ENCODE results near the gene PCMTD2. TPM values are rescaled to one million over a fixed set of nuclear protein-coding genes. Genes with fewer than 3 reads are reported as not detected.

The PCMTD2 gene
- total RNA-seq, 2 donors from 2014 or later: 55.9 to 113 TPM

DNA sequence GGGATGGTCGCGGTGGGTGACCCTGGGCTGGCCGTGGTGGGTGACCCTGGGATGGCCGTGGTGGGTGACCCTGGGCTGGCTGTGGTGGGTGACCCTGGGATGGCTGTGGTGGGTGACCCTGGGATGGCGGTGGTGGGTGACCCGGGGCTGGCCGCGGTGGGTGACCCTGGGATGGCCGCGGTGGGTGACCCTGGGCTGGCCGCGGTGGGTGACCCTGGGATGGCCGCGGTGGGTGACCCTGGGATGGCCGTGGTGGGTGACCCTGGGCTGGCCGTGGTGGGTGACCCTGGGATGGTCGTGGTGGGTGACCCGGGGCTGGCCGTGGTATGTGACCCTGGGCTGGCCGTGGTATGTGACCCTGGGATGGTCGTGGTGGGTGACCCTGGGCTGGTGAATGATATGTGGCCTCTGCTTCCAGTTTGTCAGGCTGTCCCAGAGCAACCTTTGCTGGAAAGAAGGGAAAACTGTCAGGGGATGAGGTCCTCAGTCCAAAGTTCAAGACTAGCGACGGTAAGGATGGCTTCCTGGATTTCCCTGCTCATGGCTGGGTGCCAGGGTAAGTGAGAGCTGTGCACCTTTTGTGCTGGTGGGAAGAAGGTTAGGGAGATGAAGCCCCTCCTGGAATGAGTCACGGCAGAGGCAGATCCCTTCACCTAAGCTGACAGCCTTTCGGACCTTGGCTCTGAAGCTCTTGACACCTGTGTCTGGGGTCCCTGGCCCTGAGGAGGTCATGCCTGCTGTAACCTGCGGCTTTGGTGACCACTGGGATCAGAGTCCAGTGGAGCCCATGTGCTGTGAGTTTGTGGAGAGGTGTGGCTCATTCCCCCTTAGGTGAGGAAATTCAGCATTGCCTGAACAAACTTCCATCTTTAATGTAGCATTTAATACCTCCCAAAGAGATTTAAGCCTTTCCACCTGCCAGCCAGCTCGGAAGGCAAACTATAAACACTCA, 19.1 kb upstream of the PCMTD2 start:
- Histone ChIP-seq H3K9me3 (no peaks in the 10 kb centered on the region), H3K4me1 (ENCODE audit: control insufficient read depth in 1 of 2, low read depth in 2 of 2) (no peaks in the 10 kb centered on the region), H3K4me3 (no peak overlapping the region), H3K27ac (no peak overlapping the region), H3K27me3 (replicated peaks; ENCODE audit: insufficient read depth) (no peaks in the 10 kb centered on the region), H3K36me3 (no peaks in the 10 kb centered on the region)
- TF ChIP-seq, protein P1, sequence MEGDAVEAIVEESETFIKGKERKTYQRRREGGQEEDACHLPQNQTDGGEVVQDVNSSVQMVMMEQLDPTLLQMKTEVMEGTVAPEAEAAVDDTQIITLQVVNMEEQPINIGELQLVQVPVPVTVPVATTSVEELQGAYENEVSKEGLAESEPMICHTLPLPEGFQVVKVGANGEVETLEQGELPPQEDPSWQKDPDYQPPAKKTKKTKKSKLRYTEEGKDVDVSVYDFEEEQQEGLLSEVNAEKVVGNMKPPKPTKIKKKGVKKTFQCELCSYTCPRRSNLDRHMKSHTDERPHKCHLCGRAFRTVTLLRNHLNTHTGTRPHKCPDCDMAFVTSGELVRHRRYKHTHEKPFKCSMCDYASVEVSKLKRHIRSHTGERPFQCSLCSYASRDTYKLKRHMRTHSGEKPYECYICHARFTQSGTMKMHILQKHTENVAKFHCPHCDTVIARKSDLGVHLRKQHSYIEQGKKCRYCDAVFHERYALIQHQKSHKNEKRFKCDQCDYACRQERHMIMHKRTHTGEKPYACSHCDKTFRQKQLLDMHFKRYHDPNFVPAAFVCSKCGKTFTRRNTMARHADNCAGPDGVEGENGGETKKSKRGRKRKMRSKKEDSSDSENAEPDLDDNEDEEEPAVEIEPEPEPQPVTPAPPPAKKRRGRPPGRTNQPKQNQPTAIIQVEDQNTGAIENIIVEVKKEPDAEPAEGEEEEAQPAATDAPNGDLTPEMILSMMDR (IDR thresholded peaks at IDR 0.05): no peak
- ATAC-seq (ENCODE audit: insufficient number of reproducible peaks, low FRiP score, low read depth) (no peak), DNase-seq (ENCODE audit: low spot score) (no peak)

DNA sequence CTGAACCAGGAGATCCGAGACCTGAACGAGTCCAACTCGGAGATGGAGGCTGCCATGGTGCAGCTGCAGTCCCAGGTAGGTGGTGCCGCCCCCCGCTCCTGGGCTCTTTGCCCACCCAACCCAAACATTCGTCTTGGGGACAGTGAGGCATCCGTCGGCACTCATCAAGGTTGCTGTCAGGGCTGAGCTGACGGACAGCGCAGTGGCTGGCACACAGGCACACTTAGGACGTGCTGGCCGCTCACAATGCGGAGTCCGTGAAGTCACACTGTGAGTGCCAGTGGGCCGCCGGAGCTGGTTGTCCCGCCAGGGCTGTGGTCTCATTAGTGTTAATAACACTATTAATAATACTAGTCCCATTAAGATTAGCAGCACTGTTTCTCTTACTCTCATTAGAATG, 18.2 kb upstream of the PCMTD2 start:
- TF ChIP-seq, protein P1 (IDR thresholded peaks at IDR 0.05): no peak
- DNase-seq (ENCODE audit: low spot score) (no peak), ATAC-seq (ENCODE audit: insufficient number of reproducible peaks, low FRiP score, low read depth) (no peak)

DNA sequence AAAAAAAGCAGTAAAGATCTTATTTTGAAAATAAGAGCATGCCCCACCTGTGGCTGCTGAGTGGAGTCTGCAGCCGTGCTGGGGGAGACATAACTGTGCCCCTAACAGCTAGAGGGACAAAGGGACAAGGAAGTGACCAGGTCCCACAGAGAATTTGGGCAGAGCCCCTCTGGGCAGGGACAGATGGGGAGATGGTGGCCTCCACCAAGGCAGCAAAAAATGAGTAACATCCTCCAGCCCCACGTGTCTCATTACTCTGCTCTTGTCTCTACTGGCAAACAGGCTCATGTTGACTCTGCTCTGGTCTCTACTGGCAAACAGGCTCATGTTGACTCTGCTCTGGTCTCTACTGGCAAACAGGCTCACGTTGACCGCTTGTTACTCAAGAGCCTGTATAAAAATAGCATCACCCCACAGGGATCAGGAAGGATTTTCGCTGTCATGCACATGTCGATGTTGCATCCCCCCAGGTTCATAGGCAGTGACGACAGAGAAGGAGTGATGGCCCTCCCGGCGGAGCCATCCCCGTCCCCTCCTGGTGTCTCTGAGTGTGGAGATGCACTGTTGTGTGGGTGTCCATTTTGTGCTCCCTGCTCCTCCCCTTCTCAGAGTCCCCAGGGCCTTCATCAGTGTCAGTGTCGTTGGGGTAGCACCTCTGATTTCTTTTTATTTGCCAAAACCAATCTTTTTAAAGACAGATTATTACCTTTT, 17.3 kb upstream of the PCMTD2 start:
- TF ChIP-seq, protein P1 (IDR thresholded peaks at IDR 0.05): no peak
- H3K4me1 ChIP-seq (ENCODE audit: control insufficient read depth in 1 of 2, low read depth in 2 of 2): no peaks in the 10 kb centered on the region
- DNase-seq (ENCODE audit: low spot score) (no peak), ATAC-seq (ENCODE audit: insufficient number of reproducible peaks, low FRiP score, low read depth) (no peak)
- no peak overlapping the region for H3K27ac ChIP-seq
- no peaks in the 10 kb centered on the region for H3K27me3 ChIP-seq (replicated peaks; ENCODE audit: insufficient read depth)
- H3K36me3 ChIP-seq: no peaks in the 10 kb centered on the region
- H3K9me3 ChIP-seq: no peaks in the 10 kb centered on the region
- no peak overlapping the region for H3K4me3 ChIP-seq

More for the DNA sequence above, 18.2 kb upstream of the PCMTD2 start:
- Histone ChIP-seq H3K27me3 (replicated peaks; ENCODE audit: insufficient read depth) (no peaks in the 10 kb centered on the region), H3K9me3 (no peaks in the 10 kb centered on the region), H3K36me3 (no peaks in the 10 kb centered on the region), H3K4me1 (ENCODE audit: control insufficient read depth in 1 of 2, low read depth in 2 of 2) (no peaks in the 10 kb centered on the region), H3K27ac (no peak overlapping the region), H3K4me3 (no peak overlapping the region)

DNA sequence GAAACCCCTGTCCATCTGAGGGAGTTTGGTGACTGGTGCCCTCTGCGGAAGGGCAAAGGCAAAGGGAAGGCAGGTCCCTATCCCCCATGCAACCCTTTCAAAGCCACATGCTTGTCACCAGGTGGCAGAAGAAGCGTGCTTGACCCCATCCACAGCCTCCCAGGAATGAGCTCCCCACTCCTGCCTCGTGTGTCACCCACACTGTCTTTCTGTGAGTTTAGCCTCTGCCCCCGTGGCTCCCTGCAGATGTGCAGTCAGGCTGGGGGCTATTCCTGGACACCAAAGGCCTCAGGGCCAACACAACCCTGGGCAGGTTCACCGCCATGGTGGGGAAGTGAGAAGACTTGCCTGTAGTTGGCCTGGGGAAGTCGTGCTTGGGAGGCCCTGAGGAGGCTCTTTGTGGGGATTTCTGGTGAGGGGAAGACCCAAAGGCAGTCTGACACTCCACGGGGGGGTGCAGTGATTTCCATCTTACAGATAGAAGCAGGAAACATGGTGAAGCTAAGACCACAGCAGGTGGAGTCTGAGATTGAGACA, 16.6 kb upstream of the PCMTD2 start:
- Histone ChIP-seq H3K9me3 (no peaks in the 10 kb centered on the region), H3K27ac (no peak overlapping the region), H3K4me1 (ENCODE audit: control insufficient read depth in 1 of 2, low read depth in 2 of 2) (no peaks in the 10 kb centered on the region), H3K4me3 (no peak overlapping the region), H3K27me3 (replicated peaks; ENCODE audit: insufficient read depth) (no peaks in the 10 kb centered on the region), H3K36me3 (no peaks in the 10 kb centered on the region)
- DNase-seq (ENCODE audit: low spot score) (no peak), ATAC-seq (ENCODE audit: insufficient number of reproducible peaks, low FRiP score, low read depth) (no peak)
- TF ChIP-seq, protein P1 (IDR thresholded peaks at IDR 0.05): no peak
